Fibroblast of the aortic adventitia (primary cell): ENCODE data around the gene CTDNEP1. TPM values are rescaled to one million over a fixed set of nuclear protein-coding genes. Genes with fewer than 3 reads are reported as not detected.

Experiments
- DNase-seq: peaks from one replicate; pipeline ENCODE4 v3.0.0-alpha.2; 2010; ENCODE audit warnings: low read depth
- H3K4me3 ChIP-seq: 2 replicates; pipeline ENCODE4 v1.5.1; 2011; ENCODE audit warnings: low read depth, mild to moderate bottlenecking, control low read depth, low read length, moderate library complexity
- total RNA-seq: library from RNA; depleted of rRNA; stranded (reverse); fragments of >200 nt; gene quantifications from 2 replicates; pipeline ENCODE4 v1.2.3, GENCODE V29; 2012; ENCODE audit warnings: low replicate concordance
- TF ChIP-seq, protein P1 (sequence below): IDR thresholded peaks from 2 replicates; pipeline ENCODE4 v1.5.1; 2011; ENCODE audit warnings: mild to moderate bottlenecking, low read length, control low read depth, inconsistent platforms; ENCODE audit not compliant: insufficient read depth

CTDNEP1 gene
- total RNA-seq, 1 donor: 41.2 TPM

DNA sequence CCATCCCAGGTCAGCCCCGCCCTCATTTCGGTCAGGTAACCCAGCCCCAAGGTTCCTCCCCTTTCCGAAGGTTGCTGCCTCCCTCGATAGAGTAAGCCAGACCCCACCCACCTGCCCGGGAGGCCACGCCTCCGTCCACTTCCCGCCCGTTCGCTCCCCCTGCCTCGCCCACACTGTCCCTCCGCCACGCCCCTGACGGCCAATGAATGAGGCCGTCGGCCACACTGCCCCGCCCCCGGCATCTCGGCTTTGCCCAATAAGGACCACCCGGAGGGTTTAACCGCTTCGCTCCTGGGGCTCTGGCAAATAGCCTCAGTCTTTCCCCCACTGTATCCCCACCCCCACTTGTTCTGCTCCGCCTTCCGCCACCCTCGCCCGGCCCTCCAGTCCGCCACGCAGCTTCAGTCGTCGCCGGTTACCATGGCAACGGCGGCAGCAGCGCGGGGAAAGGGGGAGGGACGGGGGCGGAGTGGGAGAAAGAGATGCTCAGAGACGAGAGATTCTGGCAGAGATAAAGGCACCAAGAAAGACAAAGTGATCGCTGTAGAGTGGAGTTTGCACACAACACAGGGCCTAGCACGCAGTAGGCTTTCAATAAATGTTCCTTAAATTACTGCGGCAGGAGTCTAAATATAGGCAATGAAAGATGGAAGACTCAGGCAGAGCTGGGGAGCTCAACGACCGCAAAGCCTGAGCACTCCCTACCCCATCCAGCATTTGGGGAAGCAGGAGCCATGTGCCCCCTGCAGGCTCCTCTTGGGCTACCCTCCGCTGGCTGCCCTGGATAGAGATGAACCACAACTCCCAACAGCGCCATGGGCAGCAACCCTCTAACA lies 37.0 kb downstream of the CTDNEP1 start:
- TF ChIP-seq, protein P1, sequence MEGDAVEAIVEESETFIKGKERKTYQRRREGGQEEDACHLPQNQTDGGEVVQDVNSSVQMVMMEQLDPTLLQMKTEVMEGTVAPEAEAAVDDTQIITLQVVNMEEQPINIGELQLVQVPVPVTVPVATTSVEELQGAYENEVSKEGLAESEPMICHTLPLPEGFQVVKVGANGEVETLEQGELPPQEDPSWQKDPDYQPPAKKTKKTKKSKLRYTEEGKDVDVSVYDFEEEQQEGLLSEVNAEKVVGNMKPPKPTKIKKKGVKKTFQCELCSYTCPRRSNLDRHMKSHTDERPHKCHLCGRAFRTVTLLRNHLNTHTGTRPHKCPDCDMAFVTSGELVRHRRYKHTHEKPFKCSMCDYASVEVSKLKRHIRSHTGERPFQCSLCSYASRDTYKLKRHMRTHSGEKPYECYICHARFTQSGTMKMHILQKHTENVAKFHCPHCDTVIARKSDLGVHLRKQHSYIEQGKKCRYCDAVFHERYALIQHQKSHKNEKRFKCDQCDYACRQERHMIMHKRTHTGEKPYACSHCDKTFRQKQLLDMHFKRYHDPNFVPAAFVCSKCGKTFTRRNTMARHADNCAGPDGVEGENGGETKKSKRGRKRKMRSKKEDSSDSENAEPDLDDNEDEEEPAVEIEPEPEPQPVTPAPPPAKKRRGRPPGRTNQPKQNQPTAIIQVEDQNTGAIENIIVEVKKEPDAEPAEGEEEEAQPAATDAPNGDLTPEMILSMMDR: peak; percentile 71
- peak overlapping the region; percentile 70 for H3K4me3 ChIP-seq
- peak; percentile 97 for DNase-seq

DNA sequence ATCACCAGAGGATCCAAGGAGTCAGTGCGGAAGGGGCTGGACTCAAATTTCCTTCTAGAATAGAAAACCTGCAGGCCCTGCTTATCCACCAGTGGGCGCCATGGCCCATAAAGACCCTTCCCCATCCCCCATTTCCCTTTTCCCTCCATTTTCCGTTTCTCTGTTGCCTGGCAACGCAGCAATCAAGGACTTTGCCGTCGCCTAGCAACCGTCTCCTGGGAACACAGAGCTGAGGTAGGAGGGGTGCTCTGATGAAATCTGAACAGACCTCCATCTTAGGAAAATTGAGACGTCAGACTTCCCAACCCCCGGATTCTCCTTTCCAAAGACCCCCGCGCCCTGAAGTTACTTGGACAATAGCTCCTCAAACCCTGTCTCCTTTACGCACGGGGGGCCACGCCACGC lies 37.6 kb downstream of the CTDNEP1 start:
- peak; percentile 69 for DNase-seq
- H3K4me3 ChIP-seq: peak overlapping the region; percentile 70
- TF ChIP-seq, protein P1: peak; percentile 44

DNA sequence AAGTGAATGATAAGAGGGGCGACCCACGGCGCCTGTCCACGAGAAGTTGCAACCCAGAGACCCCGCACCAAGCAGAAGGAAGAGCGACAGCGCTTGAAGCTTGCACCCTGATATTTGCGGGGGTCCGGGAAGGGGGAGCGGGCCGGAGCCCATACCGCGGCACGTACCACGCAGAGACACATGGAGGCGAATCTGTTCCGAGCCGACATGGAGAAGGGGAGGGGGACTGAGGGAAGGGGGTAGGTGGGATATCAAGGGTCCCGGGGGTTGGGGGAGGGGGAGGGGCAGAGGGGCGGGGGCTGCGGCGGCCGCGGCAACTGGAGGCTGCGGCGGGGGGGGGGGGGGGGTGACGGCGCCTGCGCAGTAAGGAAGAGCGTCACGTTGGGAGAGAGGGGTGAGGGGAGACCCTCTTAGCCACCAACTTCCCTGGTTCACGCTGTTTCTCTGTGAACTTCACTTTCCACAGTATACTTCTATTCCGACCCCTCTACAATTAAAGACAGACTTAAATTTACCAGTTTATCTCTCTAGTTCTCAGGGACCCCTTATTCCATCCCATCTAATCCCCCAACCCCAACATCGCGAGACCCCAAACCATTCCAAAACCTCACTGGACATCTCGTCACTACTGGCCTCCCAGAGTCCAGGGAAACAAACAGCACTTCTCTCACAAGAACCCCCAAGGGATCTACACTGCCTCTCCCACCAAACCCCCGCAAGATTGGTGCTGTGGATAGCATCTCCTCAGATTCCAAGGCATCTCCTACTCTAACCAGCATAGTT lies 39.9 kb downstream of the CTDNEP1 start:
- DNase-seq: no peak
- H3K4me3 ChIP-seq: peak overlapping the region; percentile 37
- TF ChIP-seq, protein P1: no peak

DNA sequence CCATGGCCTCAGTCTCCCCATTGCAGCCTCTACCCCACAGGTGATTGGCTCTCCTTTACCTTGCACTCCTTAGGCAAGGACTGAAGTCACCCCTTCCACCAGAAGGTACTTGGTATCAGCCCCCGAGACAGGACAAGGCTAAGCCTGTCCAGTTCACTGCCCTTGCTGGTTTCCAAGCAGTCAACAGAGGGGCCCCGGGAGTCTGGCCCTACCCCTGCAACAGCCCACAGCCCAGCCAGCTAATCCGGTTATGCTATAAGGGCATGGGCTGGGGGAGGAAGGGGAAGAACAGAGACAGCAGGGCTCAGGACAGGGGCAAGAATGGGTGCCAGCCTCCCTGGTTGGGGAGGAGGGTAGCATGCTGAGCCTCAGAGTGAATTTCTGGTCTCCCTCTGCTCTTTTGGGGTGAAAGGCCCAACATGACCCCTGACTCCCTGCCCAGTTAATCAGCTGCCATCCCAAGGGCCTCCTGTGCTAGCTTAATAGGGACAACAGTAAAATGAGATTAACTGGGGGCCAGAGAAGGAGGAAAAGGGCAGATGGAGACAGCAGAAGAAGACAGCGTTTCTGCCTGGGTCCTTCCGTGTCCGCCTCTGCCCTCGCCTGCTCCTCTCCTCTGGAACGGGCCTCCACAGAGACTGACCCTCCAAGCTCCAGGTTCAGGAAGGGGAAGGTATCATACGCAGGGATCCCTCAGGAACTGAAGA lies 42.6 kb downstream of the CTDNEP1 start:
- no peak overlapping the region for H3K4me3 ChIP-seq
- DNase-seq: no peak
- TF ChIP-seq, protein P1: no peak

DNA sequence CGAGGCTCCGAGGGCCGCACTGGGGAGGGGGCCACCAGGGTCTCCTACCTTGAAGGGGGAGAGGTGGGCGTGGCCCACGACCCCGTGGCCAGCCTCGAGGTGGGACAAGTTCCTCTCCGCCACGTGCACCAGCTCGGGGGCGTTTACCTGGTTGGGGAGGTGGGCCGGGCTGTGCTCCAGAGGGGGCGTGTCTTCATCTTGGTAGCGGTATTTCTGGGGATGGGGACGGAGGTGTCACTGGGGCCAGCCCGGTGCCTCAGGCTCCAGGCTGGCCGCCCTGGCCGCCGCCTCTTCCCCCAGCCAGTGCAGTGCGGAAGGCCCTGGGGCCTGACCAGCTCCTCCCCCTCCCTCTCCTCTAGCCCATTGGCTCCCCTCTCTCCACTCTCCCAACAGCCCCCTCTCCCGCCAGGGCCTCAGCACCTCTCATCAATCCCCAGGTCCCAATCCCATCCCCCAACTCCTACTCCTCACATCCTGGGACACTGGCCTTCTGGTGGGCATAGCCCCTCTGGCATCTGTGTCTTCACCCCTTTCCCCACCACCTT lies 43.4 kb downstream of the CTDNEP1 start:
- TF ChIP-seq, protein P1: no peak
- no peak for DNase-seq
- no peak overlapping the region for H3K4me3 ChIP-seq
